HG03457 (cell line): Measurements from ENCODE around the gene ZNF124.
"Not testable (repeated sequence)": the region's sequence is repeated elsewhere in the genome, so short reads cannot be mapped to it uniquely, and the experiment has no call there.

ENCODE experiments used
- ATAC-seq: cut with Tn5 transposase; IDR thresholded peaks from one replicate; pipeline ENCODE4 v1.9.1; 2021; ENCODE audit warnings: moderate number of reproducible peaks; ENCODE audit not compliant: unreplicated experiment

Gene ZNF124

GRCh38 chr1:247173431-247173830 lies 1.6 kb upstream of the ZNF124 start:
- no peak for ATAC-seq

- ATAC-seq: no peak
Measured at GRCh38 chr1:247172996-247173395, 1.2 kb upstream of the ZNF124 start.

GRCh38 chr1:247171443-247171842 lies 377 bp downstream of the ZNF124 start:
- ATAC-seq: peak; percentile 40

- ATAC-seq: no peak
Measured at GRCh38 chr1:247165674-247166073, 6.1 kb downstream of the ZNF124 start.

GRCh38 chr1:247164694-247165093 lies 7.1 kb downstream of the ZNF124 start:
- ATAC-seq: no peak

GRCh38 chr1:247156787-247157232 lies 15.0 kb downstream of the ZNF124 start:
- no peak for ATAC-seq

- ATAC-seq: no peak
Measured at GRCh38 chr1:247147781-247148180, 24.0 kb downstream of the ZNF124 start.

- not testable (repeated sequence) for ATAC-seq
Measured at GRCh38 chr1:247147120-247147519, 24.7 kb downstream of the ZNF124 start.

- no peak for ATAC-seq
Measured at GRCh38 chr1:247146671-247147070, 25.1 kb downstream of the ZNF124 start.

- no peak for ATAC-seq
Measured at GRCh38 chr1:247145279-247145678, 26.5 kb downstream of the ZNF124 start.

GRCh38 chr1:247139557-247139956 lies 32.3 kb downstream of the ZNF124 start:
- not testable (repeated sequence) for ATAC-seq

- no peak for ATAC-seq
Measured at GRCh38 chr1:247131236-247131635, 40.6 kb downstream of the ZNF124 start.

GRCh38 chr1:247127519-247128282 lies 44.1 kb downstream of the ZNF124 start:
- not testable (repeated sequence) for ATAC-seq

- ATAC-seq: peak; percentile 52
Measured at GRCh38 chr1:247126601-247127000, 45.2 kb downstream of the ZNF124 start.

- ATAC-seq: peak; percentile 99
Measured at GRCh38 chr1:247126166-247126565, 45.7 kb downstream of the ZNF124 start.

- no peak for ATAC-seq
Measured at GRCh38 chr1:247121382-247121781, 50.4 kb downstream of the ZNF124 start.

GRCh38 chr1:247120408-247120668 lies 51.5 kb downstream of the ZNF124 start:
- not testable (repeated sequence) for ATAC-seq

GRCh38 chr1:247119600-247120407 lies 52.0 kb downstream of the ZNF124 start:
- ATAC-seq: no peak

GRCh38 chr1:247118946-247119446 lies 52.8 kb downstream of the ZNF124 start:
- no peak for ATAC-seq

- ATAC-seq: no peak
Measured at GRCh38 chr1:247115545-247115944, 56.3 kb downstream of the ZNF124 start.

GRCh38 chr1:247115141-247115510 lies 56.7 kb downstream of the ZNF124 start:
- no peak for ATAC-seq
